GM12878 (cell line): ENCODE measurements around the gene TACR3.

Experiments
- ATF2 ChIP-seq: IDR thresholded peaks from 2 replicates; pipeline ENCODE4 v1.6.1; 2012; ENCODE audit warnings: low read length, inconsistent platforms
- ATF3 ChIP-seq: IDR thresholded peaks from 2 replicates; pipeline ENCODE4 v1.6.1; 2011; ENCODE audit warnings: low read depth, mild to moderate bottlenecking, low read length, moderate library complexity, borderline replicate concordance; ENCODE audit errors: extremely low read depth
- CEBPB ChIP-seq, 2 experiments: fragments of 150-350 bp in 1 of 2; IDR thresholded peaks; 2 replicates each; pipeline ENCODE4 v1.6.1; 2012 to 2014; ENCODE audit warnings: low read depth in 2 of 2, low read length in 2 of 2, borderline replicate concordance in 1 of 2, inconsistent platforms in 1 of 2
- CTCF ChIP-seq, 3 experiments: IDR thresholded peaks in 2 of 3; conservative IDR thresholded peaks in 1 of 3; 2 replicates each; pipeline ENCODE4 v1.5.1; 2011; ENCODE audit warnings: low read depth in 3 of 3, low read length in 3 of 3, mild to moderate bottlenecking in 3 of 3, control low read depth in 2 of 3, moderate library complexity in 2 of 3, inconsistent platforms in 1 of 3, mixed read lengths in 1 of 3; ENCODE audit not compliant: control insufficient read depth in 2 of 3, insufficient read depth in 1 of 3; ENCODE audit errors: extremely low read depth in 1 of 3
- JUNB ChIP-seq: IDR thresholded peaks from 2 replicates; pipeline ENCODE4 v1.6.1; 2016; ENCODE audit warnings: antibody characterized with exemption, mild to moderate bottlenecking
- PAX5 ChIP-seq: IDR thresholded peaks from 2 replicates; pipeline ENCODE4 v1.6.1; 2011; ENCODE audit warnings: low read depth, low read length, borderline replicate concordance
- POLR2AphosphoS5 ChIP-seq: IDR thresholded peaks from 2 replicates; pipeline ENCODE4 v1.6.1; 2011; ENCODE audit warnings: mild to moderate bottlenecking, low read length, inconsistent platforms
- RAD21 ChIP-seq: IDR thresholded peaks from 2 replicates; pipeline ENCODE4 v1.6.1; 2011; ENCODE audit warnings: mild to moderate bottlenecking, low read depth, low read length, moderate library complexity; ENCODE audit not compliant: insufficient read depth
- TBL1XR1 ChIP-seq: IDR thresholded peaks from 2 replicates; pipeline ENCODE4 v1.6.1; 2012; ENCODE audit warnings: low read depth, low read length, improper control_type of control experiment
- ZNF384 ChIP-seq: IDR thresholded peaks from 2 replicates; pipeline ENCODE4 v1.6.1; 2012; ENCODE audit warnings: low read depth, mild to moderate bottlenecking, low read length, improper control_type of control experiment, borderline replicate concordance

- no peak for TF ChIP-seq TBL1XR1
- no peak for TF ChIP-seq ZNF384
- no peak for TF ChIP-seq POLR2AphosphoS5
- no peak for TF ChIP-seq CEBPB (IDR thresholded peaks at IDR 0.05; ENCODE audit: borderline replicate concordance in 1 of 2, low read depth in 2 of 2, low read length in 2 of 2)
- TF ChIP-seq ATF3 = no peak
- no peak for TF ChIP-seq RAD21
- no peak for TF ChIP-seq PAX5
- no peak for TF ChIP-seq CTCF (IDR thresholded peaks at IDR 0.05 in 2 of 3, conservative IDR thresholded peaks at IDR 0.05 in 1 of 3; ENCODE audit: control insufficient read depth in 2 of 3, extremely low read depth in 1 of 3, insufficient read depth in 1 of 3, low read depth in 3 of 3, low read length in 3 of 3)
- no peak for TF ChIP-seq ATF2
- no peak for TF ChIP-seq JUNB
These were observed 73.8 kb downstream of the TACR3 start for GRCh38 chr4:103645991-103646390.
